HG02981 (cell line): ENCODE measurements around the gene BCAS3.
"Not testable (repeated sequence)": the region's sequence is repeated elsewhere in the genome, so short reads cannot be mapped to it uniquely, and the experiment has no call there.

Experiments used
- ATAC-seq: cut with Tn5 transposase; IDR thresholded peaks from one replicate; pipeline ENCODE4 v1.9.1; 2021; ENCODE audit warnings: mild to moderate bottlenecking, moderate library complexity; ENCODE audit not compliant: unreplicated experiment

The BCAS3 gene

GRCh38 chr17:60916043-60916442, 238.4 kb downstream of the BCAS3 start:
- no peak for ATAC-seq

GRCh38 chr17:60920107-60920506, 242.5 kb downstream of the BCAS3 start:
- no peak for ATAC-seq

DNA sequence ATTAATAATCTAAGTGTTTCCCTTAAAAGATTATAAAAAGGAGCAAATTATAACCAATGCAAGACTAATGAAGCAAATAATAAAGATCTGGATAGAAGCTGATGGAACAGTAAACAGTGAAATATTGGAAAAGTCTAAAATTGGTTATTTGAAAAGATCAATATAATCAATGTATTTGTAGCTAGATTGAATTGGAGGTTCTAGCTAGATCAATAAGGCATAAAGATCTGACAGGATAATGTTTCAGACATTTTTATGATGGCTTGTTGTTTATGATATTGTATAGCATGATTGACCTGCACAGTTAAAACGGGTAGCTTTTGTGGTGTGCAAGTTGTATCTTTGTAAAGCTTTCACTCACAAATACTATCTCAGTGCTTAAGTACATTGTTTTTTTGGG, 245.3 kb downstream of the BCAS3 start:
- ATAC-seq, result no peak

DNA sequence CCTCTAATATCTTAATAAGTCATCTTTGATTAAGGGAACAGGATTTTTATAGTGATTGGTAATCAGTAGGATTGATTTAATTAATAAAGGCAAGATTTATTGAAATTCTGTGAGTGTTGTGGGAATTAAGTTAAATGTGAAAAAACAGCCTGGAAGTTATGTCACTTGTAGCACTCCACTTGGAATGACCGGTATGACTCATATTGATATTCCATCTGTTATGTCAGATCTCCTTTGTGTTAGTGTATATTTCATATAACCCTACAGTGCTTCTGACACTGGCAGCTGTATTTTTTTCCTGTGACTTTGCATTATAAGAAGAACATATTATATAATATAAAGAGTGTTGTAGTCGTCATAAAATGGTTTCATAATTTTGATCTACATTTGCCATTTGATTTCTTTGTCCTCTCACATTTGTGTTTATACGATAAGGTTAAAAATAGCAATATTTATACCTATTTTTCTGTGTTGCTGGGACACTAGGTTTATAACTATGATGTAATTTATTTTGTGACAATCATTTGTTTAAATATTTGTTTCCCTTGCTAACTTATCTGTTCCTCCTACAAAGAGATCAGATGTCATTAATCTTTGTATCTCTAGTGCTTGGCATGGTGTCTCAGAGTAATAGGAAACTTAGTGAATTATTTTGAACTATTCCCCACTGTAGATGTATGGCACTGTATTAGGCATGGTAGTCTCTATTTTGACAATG, 249.0 kb downstream of the BCAS3 start:
- ATAC-seq, result no peak

GRCh38 chr17:60933739-60934138, 256.1 kb downstream of the BCAS3 start:
- no peak for ATAC-seq

DNA sequence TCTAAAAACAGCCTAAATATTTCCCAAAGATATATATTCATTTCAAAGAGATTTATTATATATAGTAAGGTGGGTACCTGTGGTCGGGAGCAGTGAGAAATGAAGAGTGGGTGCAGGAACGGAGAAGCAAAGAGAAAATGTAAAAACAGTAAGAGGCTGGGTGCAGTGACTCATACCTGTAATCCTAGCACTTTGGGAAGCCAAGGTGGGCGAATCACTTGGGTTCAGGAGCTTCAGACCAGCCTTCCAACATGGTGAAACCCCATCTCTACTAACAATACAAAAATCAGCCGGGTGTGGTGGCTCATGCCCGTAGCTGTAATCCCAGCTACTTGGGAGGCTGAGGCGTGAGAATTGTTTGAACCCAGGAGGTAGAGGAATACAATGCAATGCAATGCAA, 257.1 kb downstream of the BCAS3 start:
- no peak for ATAC-seq

DNA sequence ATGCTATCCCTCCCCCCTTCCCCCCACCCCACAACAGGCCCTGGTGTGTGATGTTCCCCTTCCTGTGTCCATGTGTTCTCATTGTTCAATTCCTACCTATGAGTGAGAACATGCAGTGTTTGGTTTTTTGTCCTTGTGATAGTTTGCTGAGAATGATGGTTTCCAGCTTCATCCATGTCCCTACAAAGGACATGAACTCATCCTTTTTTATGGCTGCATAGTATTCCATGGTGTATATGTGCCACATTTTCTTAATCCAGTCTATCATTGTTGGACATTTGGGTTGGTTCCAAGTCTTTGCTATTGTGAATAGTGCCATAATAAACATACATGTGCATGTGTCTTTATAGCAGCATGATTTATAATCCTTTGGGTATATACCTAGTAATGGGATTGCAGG, 258.3 kb downstream of the BCAS3 start:
- ATAC-seq, result not testable (repeated sequence)

DNA sequence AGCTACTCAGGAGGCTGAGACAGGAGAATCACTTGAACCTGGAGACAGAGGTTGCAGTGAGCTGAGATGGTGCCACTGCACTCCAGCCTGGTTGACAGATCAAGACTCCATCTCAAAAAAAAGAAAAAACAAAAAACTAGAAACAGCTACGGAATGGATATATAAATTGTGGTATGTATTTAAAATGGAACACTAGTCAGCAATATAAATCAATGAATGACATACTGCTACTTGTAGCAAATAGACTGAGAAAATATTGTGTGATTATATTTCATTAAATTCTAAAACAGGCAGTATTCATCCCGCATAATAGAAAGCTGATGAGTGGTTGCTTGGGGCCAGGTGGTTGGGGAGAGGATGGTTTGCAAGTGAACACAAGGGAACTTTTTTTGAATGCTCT, 261.7 kb downstream of the BCAS3 start:
- no peak for ATAC-seq

DNA sequence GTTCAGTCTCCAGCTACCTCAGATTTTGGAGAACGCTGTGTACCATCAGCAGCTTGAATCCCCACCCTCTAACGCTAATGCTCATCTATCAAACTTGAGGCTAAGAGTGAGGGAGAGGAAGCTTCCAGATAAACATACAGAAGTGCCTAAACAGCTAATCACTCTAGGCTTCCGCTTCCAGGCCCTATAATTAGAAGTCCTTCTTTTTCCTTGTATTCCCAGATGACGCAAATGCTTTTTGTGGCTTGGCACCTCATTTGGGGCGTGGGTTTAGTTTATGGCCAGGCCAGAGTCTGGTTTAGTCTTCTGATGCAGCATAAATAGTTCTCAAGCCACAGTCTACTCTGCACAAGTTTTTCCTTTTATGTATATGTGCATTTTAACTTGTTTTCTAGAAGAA, 263.4 kb downstream of the BCAS3 start:
- ATAC-seq, result no peak

- no peak for ATAC-seq
Measured at GRCh38 chr17:60941571-60941970, 263.9 kb downstream of the BCAS3 start.

DNA sequence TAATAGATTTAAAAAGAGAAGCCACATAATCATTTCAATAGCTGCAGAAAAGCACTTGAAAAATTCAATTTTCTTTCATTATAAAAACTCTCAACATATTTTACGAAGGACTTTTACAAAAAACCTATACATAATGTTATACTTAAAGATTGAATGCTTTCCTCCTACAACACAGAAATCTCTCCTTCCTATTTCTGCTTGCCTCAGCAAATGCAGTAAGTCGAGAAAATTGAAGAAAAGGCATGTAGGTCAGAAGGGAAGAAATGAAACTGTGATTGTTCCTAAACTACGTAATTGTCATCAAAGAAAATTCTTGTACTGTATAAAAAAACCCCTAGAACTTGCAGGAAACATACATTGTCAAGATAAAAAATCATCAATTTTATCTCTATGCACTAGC, 267.1 kb downstream of the BCAS3 start:
- no peak for ATAC-seq

DNA sequence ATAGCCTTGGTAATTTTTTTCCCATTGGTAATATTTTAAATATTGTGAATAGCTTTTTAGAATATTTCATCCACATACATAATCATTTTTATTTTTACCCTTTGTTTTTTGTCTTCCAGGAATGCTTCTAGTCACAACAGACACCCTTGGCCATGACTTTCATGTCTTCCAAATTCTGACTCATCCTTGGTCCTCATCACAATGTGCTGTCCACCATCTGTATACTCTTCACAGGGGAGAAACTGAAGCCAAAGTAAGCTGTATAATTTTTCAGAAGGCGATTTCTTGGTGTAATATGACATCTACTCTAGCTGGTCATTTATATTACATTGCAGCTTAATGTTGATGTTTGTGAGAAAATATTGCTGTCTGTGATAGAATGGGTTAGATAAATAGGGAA, 269.4 kb downstream of the BCAS3 start:
- no peak for ATAC-seq

- no peak for ATAC-seq
Measured at GRCh38 chr17:60947543-60947942, 269.9 kb downstream of the BCAS3 start.

DNA sequence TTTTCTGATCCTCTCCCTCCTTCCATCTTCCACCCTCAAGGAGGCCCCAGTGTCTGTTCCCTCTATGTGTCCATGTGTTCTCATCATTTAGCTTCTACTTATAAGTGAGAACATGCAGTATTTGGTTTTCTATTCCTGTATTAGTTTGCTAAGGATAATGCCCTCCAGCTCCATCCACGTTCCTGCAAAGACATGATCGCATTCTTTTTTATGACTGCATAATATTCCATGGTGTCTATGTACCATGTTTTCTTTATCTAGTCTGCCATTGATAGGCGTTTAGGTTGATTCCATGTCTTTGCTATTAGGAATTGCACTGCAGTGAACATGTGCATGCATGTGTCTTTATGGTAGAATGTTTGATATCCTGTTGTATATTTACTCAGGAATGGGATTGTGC, 275.1 kb downstream of the BCAS3 start:
- no peak for ATAC-seq

- no peak for ATAC-seq
Measured at GRCh38 chr17:60959011-60959410, 281.4 kb downstream of the BCAS3 start.

DNA sequence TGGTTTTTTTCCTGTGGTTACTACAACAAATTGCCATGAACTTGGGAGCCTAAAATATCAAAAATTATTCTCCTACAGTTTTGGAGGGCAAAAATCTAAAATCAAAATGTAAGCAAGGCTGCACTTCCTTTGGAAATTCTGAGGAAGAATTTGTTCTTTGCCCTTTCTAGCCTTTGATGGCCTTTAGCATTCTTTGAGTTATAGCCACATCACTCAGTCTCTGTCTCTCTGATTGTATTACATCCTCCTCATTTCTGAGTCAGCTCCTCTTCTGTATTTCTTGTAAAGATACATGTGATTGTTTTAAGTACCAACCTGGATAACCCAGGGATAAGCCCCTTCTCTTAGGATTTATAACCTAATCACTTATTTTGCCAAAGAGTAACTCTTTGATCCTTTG, 282.0 kb downstream of the BCAS3 start:
- ATAC-seq, result no peak

GRCh38 chr17:60960398-60961065, 282.9 kb downstream of the BCAS3 start:
- no peak for ATAC-seq

DNA sequence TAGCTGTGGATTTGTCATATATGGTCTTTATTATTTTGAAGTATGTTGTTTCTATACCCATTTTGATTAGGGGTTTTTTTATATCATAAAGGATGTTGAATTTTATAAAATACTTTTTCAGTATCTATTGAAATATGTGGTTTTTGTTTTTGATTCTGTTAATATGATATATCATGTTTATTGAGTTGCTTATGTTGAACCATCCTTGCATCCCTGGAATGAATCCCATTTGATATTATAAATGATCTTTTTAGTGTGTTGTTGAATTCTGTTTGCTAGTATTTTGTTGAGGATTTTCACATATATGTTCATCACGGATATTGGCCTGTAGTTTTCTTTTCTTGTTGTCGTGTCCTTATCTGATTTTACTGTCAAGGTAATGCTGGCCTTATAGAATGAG, 286.5 kb downstream of the BCAS3 start:
- ATAC-seq, result no peak

DNA sequence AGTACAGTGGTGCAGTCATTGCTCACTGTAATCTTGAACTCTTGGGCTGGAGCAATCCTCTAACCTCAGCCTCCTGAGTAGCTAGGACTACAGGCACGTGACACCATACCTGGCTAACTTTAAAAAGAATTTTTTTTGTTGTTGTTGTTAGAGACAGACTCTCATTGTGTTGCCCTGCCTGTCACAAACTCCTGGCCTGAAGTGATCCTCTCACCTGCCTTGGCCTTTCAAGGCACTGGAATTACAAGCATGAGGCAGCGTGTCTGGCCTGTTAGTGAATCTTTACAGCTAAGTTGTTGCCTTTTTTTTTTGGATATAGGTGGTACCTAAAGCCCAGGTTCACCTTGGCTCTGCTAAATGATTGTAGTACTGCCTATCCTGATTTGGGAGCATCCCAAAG, 290.6 kb downstream of the BCAS3 start:
- ATAC-seq, result no peak

GRCh38 chr17:60969500-60970037, 291.9 kb downstream of the BCAS3 start:
- ATAC-seq, result no peak

DNA sequence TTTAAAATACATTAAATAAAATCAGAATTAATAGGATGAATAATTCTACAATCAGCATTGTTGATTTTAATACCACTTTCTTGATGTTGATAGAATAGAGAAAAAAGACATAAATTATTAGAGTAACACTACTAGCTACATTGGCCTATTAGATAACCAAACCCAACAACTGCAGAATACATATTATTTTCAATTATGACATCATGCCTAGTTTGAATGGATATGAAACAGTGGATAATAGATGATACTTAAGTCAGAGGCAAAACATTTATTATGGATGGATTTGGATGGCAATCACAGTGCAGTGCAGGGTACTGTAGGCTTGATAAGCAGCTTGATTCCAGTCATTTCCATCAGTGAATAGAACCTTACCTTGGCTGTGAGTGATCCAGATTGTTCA, 293.1 kb downstream of the BCAS3 start:
- no peak for ATAC-seq

DNA sequence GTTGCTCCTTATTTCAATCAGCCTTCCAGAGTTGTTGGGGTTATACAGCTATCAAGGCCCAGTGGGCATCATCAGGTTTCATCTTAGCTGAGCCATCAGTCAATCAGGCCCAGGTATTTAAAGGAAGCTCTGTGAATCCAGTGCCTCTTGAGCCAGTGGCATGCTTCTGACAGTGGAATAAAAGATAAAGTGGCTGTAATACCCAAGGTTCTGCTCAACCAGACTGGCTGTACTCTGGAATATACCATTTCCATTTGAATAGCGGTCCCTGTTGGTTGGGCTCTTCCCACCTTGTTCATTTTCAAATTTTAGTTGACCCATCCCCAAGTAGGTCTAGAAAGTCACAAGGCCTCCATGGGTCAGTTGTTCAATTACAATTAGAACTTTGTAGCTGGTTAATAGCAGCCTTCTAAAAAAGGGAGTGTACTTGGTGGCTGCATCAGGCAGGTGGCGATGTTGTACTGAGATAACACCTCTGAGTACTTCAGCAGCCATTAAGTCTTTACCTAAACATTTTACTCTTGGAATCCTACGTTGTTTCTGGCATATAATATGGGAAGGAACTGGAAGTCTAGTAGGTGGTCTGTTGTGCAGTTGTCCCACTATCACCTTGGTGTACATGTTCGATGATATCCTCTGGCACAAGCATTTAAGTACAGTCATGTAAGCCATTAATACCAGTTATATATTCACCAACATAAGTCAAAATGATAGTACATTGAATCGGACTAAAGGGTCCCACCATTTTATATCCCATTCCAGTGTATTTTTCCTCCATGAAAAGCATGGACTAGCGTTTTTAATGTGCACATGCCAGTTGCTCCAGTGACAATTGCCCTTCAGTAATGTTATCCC, 294.1 kb downstream of the BCAS3 start:
- ATAC-seq, result no peak
